LoVo (cell line): ENCODE results near the gene S100A1.
A peak's percentile ranks its signal among the peaks of the same experiment; 100 is the strongest.
"Not testable (repeated sequence)": the region's sequence is repeated elsewhere in the genome, so short reads cannot be mapped to it uniquely, and the experiment has no call there.

Source experiments
- DNase-seq: peaks from one replicate; pipeline ENCODE4 v3.0.0-alpha.2; 2016; ENCODE audit warnings: low spot score

The S100A1 gene

GRCh38 chr1:153658400-153659174, 30.4 kb downstream of the S100A1 start, which contains the start of gene SNAPIN:
Gene SNAPIN, plus strand, starts transcription at chr1:153658703. Its CDS starts 41 bp downstream, at chr1:153658744.
- peak; percentile 90 for DNase-seq

- DNase-seq: no peak
These were observed 30.9 kb downstream of the S100A1 start for GRCh38 chr1:153659175-153659534.

GRCh38 chr1:153659656-153660055, 31.4 kb downstream of the S100A1 start:
- DNase-seq: no peak

GRCh38 chr1:153661111-153661708, 33.0 kb downstream of the S100A1 start:
- no peak for DNase-seq

GRCh38 chr1:153662269-153662668, 34.0 kb downstream of the S100A1 start:
- no peak for DNase-seq

GRCh38 chr1:153663211-153663610, 35.0 kb downstream of the S100A1 start:
- no peak for DNase-seq

GRCh38 chr1:153667439-153667838, 39.2 kb downstream of the S100A1 start:
- DNase-seq: no peak

- DNase-seq: not testable (repeated sequence)
These were observed 40.4 kb downstream of the S100A1 start for GRCh38 chr1:153668672-153669071.

GRCh38 chr1:153669606-153670005, 41.4 kb downstream of the S100A1 start:
- DNase-seq: no peak

GRCh38 chr1:153670257-153670858, 42.1 kb downstream of the S100A1 start:
- DNase-seq: no peak

- peak; percentile 97 for DNase-seq
These were observed 42.8 kb downstream of the S100A1 start, which contains the start of gene ILF2 for GRCh38 chr1:153670859-153671627. Gene ILF2, minus strand, starts transcription at chr1:153670993. Its CDS starts 71 bp downstream, at chr1:153670922.

- not testable (repeated sequence) for DNase-seq
These were observed 43.6 kb downstream of the S100A1 start for GRCh38 chr1:153671628-153672353.

- no peak for DNase-seq
These were observed 45.3 kb downstream of the S100A1 start for GRCh38 chr1:153673511-153673910.

GRCh38 chr1:153677718-153678518, 49.7 kb downstream of the S100A1 start:
- peak; percentile 28 for DNase-seq

GRCh38 chr1:153678519-153679336, 50.5 kb downstream of the S100A1 start, which contains the start of gene NPR1:
Gene NPR1, plus strand, starts transcription at chr1:153678688. Its CDS starts 421 bp downstream, at chr1:153679109.
- DNase-seq: no peak

- no peak for DNase-seq
These were observed 51.3 kb downstream of the S100A1 start for GRCh38 chr1:153679337-153680119.

- no peak for DNase-seq
These were observed 51.8 kb downstream of the S100A1 start for GRCh38 chr1:153680120-153680403.
